Parathyroid adenoma (tissue), 2 donors: ENCODE measurements around the gene CST7.

Experiments used
- H2AFZ ChIP-seq: fragments of 300-600 bp; sonication (generic); one replicate; pipeline ENCODE4 v1.7.0; 2017; ENCODE audit warnings: antibody characterized with exemption, mild to moderate bottlenecking
- H3K27ac ChIP-seq: fragments of 300-600 bp; sonication (generic); one replicate; pipeline ENCODE4 v1.7.0; 2017
- H3K27me3 ChIP-seq: fragments of 300-600 bp; sonication (generic); one replicate; pipeline ENCODE4 v1.7.0; 2017; ENCODE audit warnings: low read length; ENCODE audit not compliant: control insufficient read depth, insufficient read depth
- H3K36me3 ChIP-seq: fragments of 300-600 bp; sonication (generic); one replicate; pipeline ENCODE4 v1.7.0; 2017; ENCODE audit warnings: low read length; ENCODE audit not compliant: control insufficient read depth, insufficient read depth
- H3K4me1 ChIP-seq: fragments of 300-600 bp; sonication (generic); one replicate; pipeline ENCODE4 v1.7.0; 2017; ENCODE audit warnings: control low read depth
- H3K4me2 ChIP-seq: fragments of 300-600 bp; sonication (generic); one replicate; pipeline ENCODE4 v1.7.0; 2017; ENCODE audit warnings: low read length
- H3K4me3 ChIP-seq: fragments of 300-600 bp; sonication (generic); one replicate; pipeline ENCODE4 v1.7.0; 2017; ENCODE audit warnings: low read depth, low read length
- H3K79me2 ChIP-seq: fragments of 300-600 bp; sonication (generic); one replicate; pipeline ENCODE4 v1.7.0; 2017; ENCODE audit warnings: control low read depth
- H3K9ac ChIP-seq: fragments of 300-600 bp; sonication (generic); one replicate; pipeline ENCODE4 v1.7.0; 2017; ENCODE audit warnings: mild to moderate bottlenecking
- H3K9me3 ChIP-seq: fragments of 300-600 bp; sonication (generic); one replicate; pipeline ENCODE4 v1.7.0; 2017; ENCODE audit warnings: low read length; ENCODE audit not compliant: control insufficient read depth
- TF ChIP-seq, protein P1 (sequence below): fragments of 300-600 bp; sonication (generic); IDR thresholded peaks from one replicate; pipeline ENCODE4 v1.7.0; 2017; ENCODE audit warnings: antibody characterized with exemption, mild to moderate bottlenecking
- donor health status: primary hyperparathyroidism.

CST7 gene

DNA sequence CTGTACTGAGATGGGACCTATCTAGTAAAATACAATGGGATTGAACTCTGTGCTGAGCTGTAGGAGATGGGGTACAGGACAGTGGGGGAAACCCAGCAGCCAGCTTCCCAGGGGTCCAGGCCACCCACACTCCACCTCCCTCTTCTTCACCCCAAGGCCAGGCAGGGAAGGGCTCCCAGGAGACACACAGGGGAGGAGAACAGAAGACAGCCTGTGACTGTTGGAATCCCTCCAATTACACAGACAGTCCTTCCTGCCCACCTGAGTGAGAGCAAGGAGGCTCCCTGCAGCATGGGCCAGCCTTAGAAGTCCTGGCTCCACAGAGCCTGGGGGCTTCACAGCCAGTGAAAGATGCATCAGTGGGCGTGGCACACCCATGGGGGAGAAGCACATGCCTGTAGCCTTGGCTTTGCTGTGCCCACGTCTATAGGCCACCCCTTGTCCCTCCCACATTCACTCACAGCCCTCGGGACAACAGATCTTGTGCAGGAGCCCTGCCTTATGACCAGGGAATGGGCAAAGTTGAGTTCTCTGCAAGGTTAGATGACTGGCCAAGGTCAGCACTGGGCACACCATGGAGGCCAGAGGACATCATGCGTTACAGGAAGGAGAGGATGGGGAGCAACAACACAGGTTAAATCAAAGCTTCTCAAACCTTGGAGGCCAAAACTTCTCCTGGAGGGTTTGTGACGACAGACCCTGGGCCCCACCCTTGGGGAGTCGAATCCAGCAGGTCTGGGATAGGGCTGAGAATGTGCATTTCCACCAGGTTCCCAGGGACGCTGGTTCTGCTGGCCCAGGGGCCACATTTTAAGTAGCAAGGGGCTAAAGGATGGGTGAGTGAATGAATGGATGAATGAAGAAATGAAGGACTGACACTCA is 12.3 kb upstream of the CST7 start:
- H3K79me2 ChIP-seq, result no peaks in the 10 kb centered on the region
- H3K4me3 ChIP-seq, result no peak overlapping the region
- H3K36me3 ChIP-seq, result no peaks in the 10 kb centered on the region
- no peak overlapping the region for H2AFZ ChIP-seq
- H3K27ac ChIP-seq, result no peak overlapping the region
- no peak overlapping the region for H3K9ac ChIP-seq
- H3K9me3 ChIP-seq, result no peaks in the 10 kb centered on the region
- H3K4me1 ChIP-seq, result peaks cover 2% of the 10 kb centered on the region
- no peaks in the 10 kb centered on the region for H3K27me3 ChIP-seq
- TF ChIP-seq, protein P1, sequence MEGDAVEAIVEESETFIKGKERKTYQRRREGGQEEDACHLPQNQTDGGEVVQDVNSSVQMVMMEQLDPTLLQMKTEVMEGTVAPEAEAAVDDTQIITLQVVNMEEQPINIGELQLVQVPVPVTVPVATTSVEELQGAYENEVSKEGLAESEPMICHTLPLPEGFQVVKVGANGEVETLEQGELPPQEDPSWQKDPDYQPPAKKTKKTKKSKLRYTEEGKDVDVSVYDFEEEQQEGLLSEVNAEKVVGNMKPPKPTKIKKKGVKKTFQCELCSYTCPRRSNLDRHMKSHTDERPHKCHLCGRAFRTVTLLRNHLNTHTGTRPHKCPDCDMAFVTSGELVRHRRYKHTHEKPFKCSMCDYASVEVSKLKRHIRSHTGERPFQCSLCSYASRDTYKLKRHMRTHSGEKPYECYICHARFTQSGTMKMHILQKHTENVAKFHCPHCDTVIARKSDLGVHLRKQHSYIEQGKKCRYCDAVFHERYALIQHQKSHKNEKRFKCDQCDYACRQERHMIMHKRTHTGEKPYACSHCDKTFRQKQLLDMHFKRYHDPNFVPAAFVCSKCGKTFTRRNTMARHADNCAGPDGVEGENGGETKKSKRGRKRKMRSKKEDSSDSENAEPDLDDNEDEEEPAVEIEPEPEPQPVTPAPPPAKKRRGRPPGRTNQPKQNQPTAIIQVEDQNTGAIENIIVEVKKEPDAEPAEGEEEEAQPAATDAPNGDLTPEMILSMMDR, result no peak
- H3K4me2 ChIP-seq, result no peak overlapping the region

DNA sequence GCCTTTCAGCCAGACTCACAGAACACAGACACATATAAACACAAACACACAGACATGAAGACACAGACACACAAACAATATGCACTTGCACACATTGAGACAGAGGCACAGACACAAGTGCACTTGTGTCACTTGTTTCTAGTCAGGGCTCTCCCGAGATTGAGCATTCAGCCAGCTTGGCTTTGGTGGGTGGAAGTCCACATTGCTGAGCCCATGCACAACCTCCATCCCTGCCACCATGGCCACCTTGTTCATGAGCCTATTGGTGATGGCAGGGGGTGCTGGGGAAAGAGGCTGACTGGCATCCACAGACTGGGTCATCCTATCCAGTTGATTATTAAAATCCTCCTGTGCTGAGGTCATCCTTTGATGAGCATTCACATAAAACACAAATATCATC is 11.5 kb upstream of the CST7 start:
- H3K4me2 ChIP-seq, result no peak overlapping the region
- no peak overlapping the region for H3K9ac ChIP-seq
- no peaks in the 10 kb centered on the region for H3K9me3 ChIP-seq
- H3K4me1 ChIP-seq, result no peaks in the 10 kb centered on the region
- no peak overlapping the region for H2AFZ ChIP-seq
- no peaks in the 10 kb centered on the region for H3K36me3 ChIP-seq
- no peaks in the 10 kb centered on the region for H3K27me3 ChIP-seq
- no peaks in the 10 kb centered on the region for H3K79me2 ChIP-seq
- H3K4me3 ChIP-seq, result no peak overlapping the region
- H3K27ac ChIP-seq, result no peak overlapping the region
- TF ChIP-seq, protein P1, result no peak

DNA sequence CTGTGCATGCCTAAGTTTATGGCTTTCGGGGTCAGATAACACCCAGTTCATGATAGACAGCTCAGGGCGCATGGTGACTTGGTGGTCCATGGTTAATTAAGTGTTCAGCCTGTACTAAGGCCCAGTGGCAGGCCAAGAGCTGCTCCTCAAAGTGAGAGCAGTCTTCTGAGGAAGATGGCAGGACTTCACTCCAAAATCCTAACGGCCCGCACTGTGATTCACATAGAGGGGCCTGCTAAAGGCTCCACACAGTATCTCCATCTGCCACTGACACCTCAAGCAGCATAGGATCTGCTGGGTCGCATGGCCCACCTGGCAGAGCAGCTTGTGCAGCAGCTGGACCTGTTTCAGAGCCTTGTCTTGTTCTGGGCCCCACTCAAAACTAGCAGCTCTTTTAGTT is 10.6 kb upstream of the CST7 start:
- Histone ChIP-seq H3K9me3 (no peaks in the 10 kb centered on the region), H3K4me1 (no peaks in the 10 kb centered on the region), H3K4me2 (no peak overlapping the region), H2AFZ (no peak overlapping the region), H3K79me2 (no peaks in the 10 kb centered on the region), H3K4me3 (no peak overlapping the region), H3K27me3 (no peaks in the 10 kb centered on the region), H3K9ac (no peak overlapping the region), H3K36me3 (no peaks in the 10 kb centered on the region), H3K27ac (no peak overlapping the region)
- TF ChIP-seq, protein P1, result no peak

DNA sequence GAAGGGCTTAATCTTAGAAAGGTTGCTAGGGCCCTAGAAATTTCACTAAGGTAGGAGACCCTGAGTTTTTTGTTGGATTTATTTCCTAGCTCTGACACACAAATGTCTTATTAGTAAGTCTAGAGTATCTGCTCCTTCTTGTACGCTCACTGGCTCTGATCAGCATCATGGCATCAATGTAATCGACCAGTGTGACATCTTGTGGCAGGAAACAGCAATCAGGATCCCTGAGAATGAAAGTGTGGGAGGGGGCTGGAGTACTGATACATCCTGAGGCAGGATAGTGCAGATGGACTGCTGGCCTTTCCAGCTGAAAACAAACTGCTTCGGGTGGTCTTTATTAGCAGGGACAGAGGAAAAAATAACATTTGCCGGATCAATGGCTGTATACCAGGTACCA is 10.0 kb upstream of the CST7 start:
- no peaks in the 10 kb centered on the region for H3K79me2 ChIP-seq
- H3K4me1 ChIP-seq, result no peaks in the 10 kb centered on the region
- H3K36me3 ChIP-seq, result no peaks in the 10 kb centered on the region
- TF ChIP-seq, protein P1, result no peak
- no peak overlapping the region for H2AFZ ChIP-seq
- no peak overlapping the region for H3K4me3 ChIP-seq
- H3K27ac ChIP-seq, result no peak overlapping the region
- no peak overlapping the region for H3K9ac ChIP-seq
- no peaks in the 10 kb centered on the region for H3K9me3 ChIP-seq
- H3K4me2 ChIP-seq, result no peak overlapping the region
- H3K27me3 ChIP-seq, result no peaks in the 10 kb centered on the region

DNA sequence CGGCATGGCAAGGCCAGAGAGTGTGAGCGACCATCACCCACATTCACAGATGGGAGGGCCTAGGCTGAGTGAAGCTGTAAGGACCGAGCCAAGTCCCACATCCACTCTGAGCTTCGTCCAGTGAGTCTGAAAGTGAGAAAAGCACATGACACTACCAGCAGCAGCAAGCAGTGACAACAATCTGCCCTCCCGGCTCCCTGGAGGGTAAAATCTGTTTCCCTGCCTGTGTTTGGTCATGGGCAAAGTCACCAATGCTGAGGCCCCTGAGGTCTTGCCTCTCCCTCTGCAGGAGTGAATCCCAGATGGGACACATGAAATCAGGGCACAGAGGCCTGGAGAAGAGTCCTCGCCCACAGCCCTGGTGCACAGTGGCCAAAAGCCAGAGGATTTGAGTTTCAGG is 6.4 kb upstream of the CST7 start:
- Histone ChIP-seq H2AFZ (no peak overlapping the region), H3K36me3 (no peaks in the 10 kb centered on the region), H3K27me3 (no peaks in the 10 kb centered on the region), H3K9me3 (no peaks in the 10 kb centered on the region), H3K4me1 (no peaks in the 10 kb centered on the region), H3K4me3 (no peak overlapping the region), H3K9ac (no peak overlapping the region), H3K4me2 (no peak overlapping the region), H3K27ac (no peak overlapping the region), H3K79me2 (no peaks in the 10 kb centered on the region)
- TF ChIP-seq, protein P1, result no peak
